ENCODE results near the gene UROS.

Gene UROS

GRCh38 chr10:125792342-125793300 is 30.4 kb downstream of the UROS start:
- H2AK5ac ChIP-seq (ENCODE audit: low read length), result no peak overlapping the region
- H3K79me2 ChIP-seq (ENCODE audit: control insufficient read depth, insufficient read depth, low read length), result no peaks in the 10 kb centered on the region
- no peak overlapping the region for H3K4me3 ChIP-seq (ENCODE audit: low read length)
- no peak overlapping the region for H2BK5ac ChIP-seq (ENCODE audit: low read length)
- no peak for DNase-seq
- H3K18ac ChIP-seq (ENCODE audit: low read length), result no peak overlapping the region
- no peak overlapping the region for H3K9ac ChIP-seq (ENCODE audit: low read length)
- peaks cover 2% of the 10 kb centered on the region for H3K36me3 ChIP-seq (ENCODE audit: control insufficient read depth, insufficient read depth, low read length)
- no peak overlapping the region for H2BK120ac ChIP-seq (ENCODE audit: low read depth, low read length)
- H4K5ac ChIP-seq (ENCODE audit: low read length), result no peak overlapping the region
- no peak overlapping the region for H4K8ac ChIP-seq (ENCODE audit: low read depth, low read length)
- H3K23ac ChIP-seq (ENCODE audit: low read length), result no peak overlapping the region
- no peaks in the 10 kb centered on the region for H3K27me3 ChIP-seq (ENCODE audit: insufficient read depth, low read length, poor library complexity)
- WGBS (ENCODE audit: extremely low coverage, insufficient coverage, low lambda C conversion rate), result no CpG with 5 or more reads among the region's 14 CpGs
- no peak overlapping the region for H3K4me2 ChIP-seq (ENCODE audit: low read length)
- no peak overlapping the region for H3K56ac ChIP-seq (ENCODE audit: low read length)
- no peaks in the 10 kb centered on the region for H3K79me1 ChIP-seq (ENCODE audit: low read length)
- H3K27ac ChIP-seq (ENCODE audit: low read depth, low read length), result no peak overlapping the region
- H3K4ac ChIP-seq (ENCODE audit: low read depth, low read length), result no peak overlapping the region
- H3K4me1 ChIP-seq (ENCODE audit: control insufficient read depth, low read depth, low read length), result no peaks in the 10 kb centered on the region
- H2BK15ac ChIP-seq (replicated peaks; ENCODE audit: low read depth), result no peak overlapping the region

GRCh38 chr10:125788156-125789034 is 34.7 kb downstream of the UROS start:
- Histone ChIP-seq H3K4me2 (ENCODE audit: low read length) (no peak overlapping the region), H3K27ac (ENCODE audit: low read depth, low read length) (no peak overlapping the region), H2BK5ac (ENCODE audit: low read length) (no peak overlapping the region), H3K4me1 (ENCODE audit: control insufficient read depth, low read depth, low read length) (no peaks in the 10 kb centered on the region), H3K27me3 (ENCODE audit: insufficient read depth, low read length, poor library complexity) (no peaks in the 10 kb centered on the region), H3K79me1 (ENCODE audit: low read length) (no peaks in the 10 kb centered on the region), H3K9ac (ENCODE audit: low read length) (no peak overlapping the region), H3K36me3 (ENCODE audit: control insufficient read depth, insufficient read depth, low read length) (no peaks in the 10 kb centered on the region), H3K56ac (ENCODE audit: low read length) (no peak overlapping the region), H4K5ac (ENCODE audit: low read length) (no peak overlapping the region), H4K8ac (ENCODE audit: low read depth, low read length) (no peak overlapping the region), H3K18ac (ENCODE audit: low read length) (no peak overlapping the region), H2BK120ac (ENCODE audit: low read depth, low read length) (no peak overlapping the region), H3K79me2 (ENCODE audit: control insufficient read depth, insufficient read depth, low read length) (no peaks in the 10 kb centered on the region), H2BK15ac (replicated peaks; ENCODE audit: low read depth) (no peak overlapping the region), H3K4ac (ENCODE audit: low read depth, low read length) (no peak overlapping the region), H2AK5ac (ENCODE audit: low read length) (no peak overlapping the region), H3K4me3 (ENCODE audit: low read length) (no peak overlapping the region), H3K23ac (ENCODE audit: low read length) (no peak overlapping the region)
- WGBS (ENCODE audit: extremely low coverage, insufficient coverage, low lambda C conversion rate), result no CpG with 5 or more reads among the region's 17 CpGs
- DNase-seq, result no peak

GRCh38 chr10:125785791-125786190 is 37.3 kb downstream of the UROS start:
- Histone ChIP-seq H3K27me3 (ENCODE audit: insufficient read depth, low read length, poor library complexity) (no peaks in the 10 kb centered on the region), H3K56ac (ENCODE audit: low read length) (no peak overlapping the region), H3K27ac (ENCODE audit: low read depth, low read length) (no peak overlapping the region), H3K4me2 (ENCODE audit: low read length) (no peak overlapping the region), H3K79me1 (ENCODE audit: low read length) (no peaks in the 10 kb centered on the region), H4K8ac (ENCODE audit: low read depth, low read length) (no peak overlapping the region), H4K5ac (ENCODE audit: low read length) (no peak overlapping the region), H2BK15ac (replicated peaks; ENCODE audit: low read depth) (no peak overlapping the region), H3K4ac (ENCODE audit: low read depth, low read length) (no peak overlapping the region), H3K9ac (ENCODE audit: low read length) (no peak overlapping the region), H3K36me3 (ENCODE audit: control insufficient read depth, insufficient read depth, low read length) (no peaks in the 10 kb centered on the region), H3K4me3 (ENCODE audit: low read length) (no peak overlapping the region), H2BK5ac (ENCODE audit: low read length) (no peak overlapping the region), H3K4me1 (ENCODE audit: control insufficient read depth, low read depth, low read length) (no peaks in the 10 kb centered on the region), H3K79me2 (ENCODE audit: control insufficient read depth, insufficient read depth, low read length) (no peaks in the 10 kb centered on the region), H2AK5ac (ENCODE audit: low read length) (no peak overlapping the region), H3K18ac (ENCODE audit: low read length) (no peak overlapping the region), H3K23ac (ENCODE audit: low read length) (no peak overlapping the region), H2BK120ac (ENCODE audit: low read depth, low read length) (no peak overlapping the region)
- DNase-seq, result no peak
- no CpG with 5 or more reads among the region's 9 CpGs for WGBS (ENCODE audit: extremely low coverage, insufficient coverage, low lambda C conversion rate)

GRCh38 chr10:125783957-125784356 is 39.1 kb downstream of the UROS start:
- no peaks in the 10 kb centered on the region for H3K27me3 ChIP-seq (ENCODE audit: insufficient read depth, low read length, poor library complexity)
- no peaks in the 10 kb centered on the region for H3K79me2 ChIP-seq (ENCODE audit: control insufficient read depth, insufficient read depth, low read length)
- no peak overlapping the region for H3K9ac ChIP-seq (ENCODE audit: low read length)
- no CpG with 5 or more reads among the region's 6 CpGs for WGBS (ENCODE audit: extremely low coverage, insufficient coverage, low lambda C conversion rate)
- H2AK5ac ChIP-seq (ENCODE audit: low read length), result no peak overlapping the region
- H3K36me3 ChIP-seq (ENCODE audit: control insufficient read depth, insufficient read depth, low read length), result no peaks in the 10 kb centered on the region
- no peak overlapping the region for H3K4me3 ChIP-seq (ENCODE audit: low read length)
- H3K23ac ChIP-seq (ENCODE audit: low read length), result no peak overlapping the region
- no peaks in the 10 kb centered on the region for H3K4me1 ChIP-seq (ENCODE audit: control insufficient read depth, low read depth, low read length)
- H3K27ac ChIP-seq (ENCODE audit: low read depth, low read length), result no peak overlapping the region
- H4K8ac ChIP-seq (ENCODE audit: low read depth, low read length), result no peak overlapping the region
- H3K4ac ChIP-seq (ENCODE audit: low read depth, low read length), result no peak overlapping the region
- H3K79me1 ChIP-seq (ENCODE audit: low read length), result no peaks in the 10 kb centered on the region
- H3K18ac ChIP-seq (ENCODE audit: low read length), result no peak overlapping the region
- DNase-seq, result no peak
- H2BK120ac ChIP-seq (ENCODE audit: low read depth, low read length), result no peak overlapping the region
- no peak overlapping the region for H3K4me2 ChIP-seq (ENCODE audit: low read length)
- no peak overlapping the region for H3K56ac ChIP-seq (ENCODE audit: low read length)
- no peak overlapping the region for H2BK15ac ChIP-seq (replicated peaks; ENCODE audit: low read depth)
- no peak overlapping the region for H2BK5ac ChIP-seq (ENCODE audit: low read length)
- no peak overlapping the region for H4K5ac ChIP-seq (ENCODE audit: low read length)

- DNase-seq, result no peak
- Histone ChIP-seq H4K5ac (ENCODE audit: low read length) (no peak overlapping the region), H3K18ac (ENCODE audit: low read length) (no peak overlapping the region), H3K4me3 (ENCODE audit: low read length) (no peak overlapping the region), H3K9ac (ENCODE audit: low read length) (no peak overlapping the region), H4K8ac (ENCODE audit: low read depth, low read length) (no peak overlapping the region), H3K79me1 (ENCODE audit: low read length) (no peaks in the 10 kb centered on the region), H3K27me3 (ENCODE audit: insufficient read depth, low read length, poor library complexity) (no peaks in the 10 kb centered on the region), H3K79me2 (ENCODE audit: control insufficient read depth, insufficient read depth, low read length) (no peaks in the 10 kb centered on the region), H2BK15ac (replicated peaks; ENCODE audit: low read depth) (no peak overlapping the region), H2BK5ac (ENCODE audit: low read length) (no peak overlapping the region), H3K4ac (ENCODE audit: low read depth, low read length) (no peak overlapping the region), H2AK5ac (ENCODE audit: low read length) (no peak overlapping the region), H3K23ac (ENCODE audit: low read length) (no peak overlapping the region), H3K56ac (ENCODE audit: low read length) (no peak overlapping the region), H3K27ac (ENCODE audit: low read depth, low read length) (no peak overlapping the region), H3K4me1 (ENCODE audit: control insufficient read depth, low read depth, low read length) (no peaks in the 10 kb centered on the region), H3K4me2 (ENCODE audit: low read length) (no peak overlapping the region), H2BK120ac (ENCODE audit: low read depth, low read length) (no peak overlapping the region), H3K36me3 (ENCODE audit: control insufficient read depth, insufficient read depth, low read length) (no peaks in the 10 kb centered on the region)
- WGBS (ENCODE audit: extremely low coverage, insufficient coverage, low lambda C conversion rate), result no CpG with 5 or more reads among the region's 7 CpGs
Observed at GRCh38 chr10:125783408-125783807, 39.6 kb downstream of the UROS start.
